ENCODE results near the gene ROBO3. TPM values are rescaled to one million over a fixed set of nuclear protein-coding genes. Genes with fewer than 3 reads are reported as not detected.

The ROBO3 gene
- total and polyA plus RNA-seq, 2 donors: 4.5 to 11.2 TPM

DNA sequence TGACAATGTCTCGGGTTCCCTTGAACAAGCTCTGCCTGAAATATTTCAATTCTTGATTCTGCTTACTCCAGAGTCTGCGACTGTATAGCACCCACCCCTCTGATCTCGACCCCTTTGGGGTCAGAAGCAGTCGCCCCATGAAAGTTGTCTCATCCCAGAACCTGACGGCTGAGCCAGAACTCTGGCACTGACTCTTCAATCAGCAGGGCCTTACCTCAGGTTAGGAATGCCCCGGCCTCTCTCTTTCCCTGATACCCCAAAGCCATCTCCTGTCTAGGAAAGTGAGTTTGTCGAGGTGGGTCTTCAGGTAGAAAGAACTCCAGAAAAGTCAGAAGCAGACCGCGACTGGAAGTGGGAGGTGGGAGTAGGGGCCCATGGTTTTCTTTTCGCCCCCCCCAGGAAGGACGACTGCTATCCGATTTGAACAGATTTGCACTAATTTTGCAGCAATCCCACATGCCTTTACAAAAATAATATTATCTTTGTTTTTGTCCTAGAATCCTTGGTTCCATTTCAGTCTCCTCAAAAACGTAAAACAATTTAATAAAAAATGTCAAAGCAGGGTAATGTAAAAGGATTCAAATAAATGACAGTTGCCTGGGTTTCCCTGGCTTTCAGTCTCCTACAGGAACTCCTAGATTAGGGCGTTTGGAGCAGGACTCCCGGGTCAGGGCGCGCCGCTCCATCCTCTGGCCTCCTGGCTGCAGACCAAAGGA is 898 bp upstream of the ROBO3 start:
- Histone ChIP-seq H3K36me3 (ENCODE audit: control insufficient read depth in 2 of 2, insufficient read depth in 2 of 2, low read length in 1 of 2) (no peaks in the 10 kb centered on the region), H3K27ac (ENCODE audit: low read depth in 1 of 2, low read length in 1 of 2) (no peak overlapping the region), H3K9me3 (ENCODE audit: control insufficient read depth in 2 of 2, insufficient read depth in 1 of 2, low read length in 1 of 2) (peaks cover 6% of the 10 kb centered on the region in 2 donors), H3K27me3 (ENCODE audit: control insufficient read depth in 2 of 2, insufficient read depth in 1 of 2, low read length in 1 of 2) (peaks cover 62 to 95% of the 10 kb centered on the region in 2 donors), H3K4me3 (ENCODE audit: low read length in 2 of 2) (no peak overlapping the region), H3K4me1 (ENCODE audit: control insufficient read depth in 2 of 2, insufficient read depth in 2 of 2, low read length in 2 of 2) (peaks cover 0 to 7% of the 10 kb centered on the region in 2 donors)
- DNase-seq (ENCODE audit: low read depth in 6 of 9, low spot score in 9 of 9): no peak
- WGBS: 20% methylated on average over 18 of the region's 18 CpGs

DNA sequence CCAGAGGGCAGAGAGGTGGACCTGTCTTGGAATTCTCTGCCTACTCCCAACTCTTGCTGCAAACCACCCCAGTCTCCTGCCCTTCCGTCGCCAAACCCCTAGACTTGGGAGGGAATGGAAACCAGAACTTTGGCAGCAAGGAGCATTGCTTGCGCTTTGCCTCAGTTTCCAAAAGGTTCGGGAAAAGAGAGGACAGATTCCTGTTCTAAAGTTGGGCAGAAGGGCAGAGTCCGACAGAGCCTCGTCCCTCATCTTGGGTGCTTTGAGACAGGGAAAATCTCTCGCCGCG is 396 bp upstream of the ROBO3 start:
- peaks cover 6% of the 10 kb centered on the region in 2 donors for H3K9me3 ChIP-seq (ENCODE audit: control insufficient read depth in 2 of 2, insufficient read depth in 1 of 2, low read length in 1 of 2)
- DNase-seq (ENCODE audit: low read depth in 6 of 9, low spot score in 9 of 9): no peak
- peaks cover 0 to 7% of the 10 kb centered on the region in 2 donors for H3K4me1 ChIP-seq (ENCODE audit: control insufficient read depth in 2 of 2, insufficient read depth in 2 of 2, low read length in 2 of 2)
- no peaks in the 10 kb centered on the region for H3K36me3 ChIP-seq (ENCODE audit: control insufficient read depth in 2 of 2, insufficient read depth in 2 of 2, low read length in 1 of 2)
- H3K27ac ChIP-seq (ENCODE audit: low read depth in 1 of 2, low read length in 1 of 2): no peak overlapping the region
- H3K27me3 ChIP-seq (ENCODE audit: control insufficient read depth in 2 of 2, insufficient read depth in 1 of 2, low read length in 1 of 2): peaks cover 65 to 97% of the 10 kb centered on the region in 2 donors
- 12% methylated on average over 9 of the region's 9 CpGs for WGBS
- no peak overlapping the region for H3K4me3 ChIP-seq (ENCODE audit: low read length in 2 of 2)

GRCh38 chr11:124865902-124866851 is 945 bp downstream of the ROBO3 start:
- Histone ChIP-seq H3K4me3 (ENCODE audit: low read length in 2 of 2) (no peak overlapping the region), H3K27ac (ENCODE audit: low read depth in 1 of 2, low read length in 1 of 2) (no peak overlapping the region), H3K36me3 (ENCODE audit: control insufficient read depth in 2 of 2, insufficient read depth in 2 of 2, low read length in 1 of 2) (no peaks in the 10 kb centered on the region), H3K27me3 (ENCODE audit: control insufficient read depth in 2 of 2, insufficient read depth in 1 of 2, low read length in 1 of 2) (peaks cover 73 to 100% of the 10 kb centered on the region in 2 donors), H3K4me1 (ENCODE audit: control insufficient read depth in 2 of 2, insufficient read depth in 2 of 2, low read length in 2 of 2) (peaks cover 0 to 7% of the 10 kb centered on the region in 2 donors), H3K9me3 (ENCODE audit: control insufficient read depth in 2 of 2, insufficient read depth in 1 of 2, low read length in 1 of 2) (peaks cover 6% of the 10 kb centered on the region in 2 donors)
- DNase-seq (ENCODE audit: low read depth in 6 of 9, low spot score in 9 of 9): peak in 2 of 9 donors; percentile 16 to 31
- WGBS: 5% methylated on average over 62 of the region's 62 CpGs

- 5% methylated on average over 8 of the region's 8 CpGs for whole genome bisulfite sequencing
- no peak for DNase-seq (ENCODE audit: low read depth in 6 of 9, low spot score in 9 of 9)
- Histone ChIP-seq H3K4me1 (ENCODE audit: control insufficient read depth in 2 of 2, insufficient read depth in 2 of 2, low read length in 2 of 2) (peaks cover 0 to 7% of the 10 kb centered on the region in 2 donors), H3K27ac (ENCODE audit: low read depth in 1 of 2, low read length in 1 of 2) (no peak overlapping the region), H3K4me3 (ENCODE audit: low read length in 2 of 2) (no peak overlapping the region), H3K9me3 (ENCODE audit: control insufficient read depth in 2 of 2, insufficient read depth in 1 of 2, low read length in 1 of 2) (peaks cover 6% of the 10 kb centered on the region in 2 donors), H3K27me3 (ENCODE audit: control insufficient read depth in 2 of 2, insufficient read depth in 1 of 2, low read length in 1 of 2) (peaks cover 74 to 100% of the 10 kb centered on the region in 2 donors), H3K36me3 (ENCODE audit: control insufficient read depth in 2 of 2, insufficient read depth in 2 of 2, low read length in 1 of 2) (no peaks in the 10 kb centered on the region)
These were observed 2.5 kb downstream of the ROBO3 start for GRCh38 chr11:124867700-124868099.

- Histone ChIP-seq H3K9me3 (ENCODE audit: control insufficient read depth in 2 of 2, insufficient read depth in 1 of 2, low read length in 1 of 2) (peaks cover 6% of the 10 kb centered on the region in 2 donors), H3K4me1 (ENCODE audit: control insufficient read depth in 2 of 2, insufficient read depth in 2 of 2, low read length in 2 of 2) (peaks cover 0 to 4% of the 10 kb centered on the region in 2 donors), H3K4me3 (ENCODE audit: low read length in 2 of 2) (no peak overlapping the region), H3K27me3 (ENCODE audit: control insufficient read depth in 2 of 2, insufficient read depth in 1 of 2, low read length in 1 of 2) (peaks cover 67 to 100% of the 10 kb centered on the region in 2 donors), H3K27ac (ENCODE audit: low read depth in 1 of 2, low read length in 1 of 2) (no peak overlapping the region), H3K36me3 (ENCODE audit: control insufficient read depth in 2 of 2, insufficient read depth in 2 of 2, low read length in 1 of 2) (no peaks in the 10 kb centered on the region)
- no peak for DNase-seq (ENCODE audit: low read depth in 6 of 9, low spot score in 9 of 9)
- WGBS: 12% methylated on average over 63 of the region's 63 CpGs
These were observed 3.4 kb downstream of the ROBO3 start for GRCh38 chr11:124868331-124869274.

- H3K9me3 ChIP-seq (ENCODE audit: control insufficient read depth in 2 of 2, insufficient read depth in 1 of 2, low read length in 1 of 2): peaks cover 6% of the 10 kb centered on the region in 2 donors
- H3K36me3 ChIP-seq (ENCODE audit: control insufficient read depth in 2 of 2, insufficient read depth in 2 of 2, low read length in 1 of 2): no peaks in the 10 kb centered on the region
- peaks cover 0 to 4% of the 10 kb centered on the region in 2 donors for H3K4me1 ChIP-seq (ENCODE audit: control insufficient read depth in 2 of 2, insufficient read depth in 2 of 2, low read length in 2 of 2)
- DNase-seq (ENCODE audit: low read depth in 6 of 9, low spot score in 9 of 9): no peak
- 5% methylated on average over 16 of the region's 16 CpGs for WGBS
- no peak overlapping the region for H3K27ac ChIP-seq (ENCODE audit: low read depth in 1 of 2, low read length in 1 of 2)
- peaks cover 63 to 100% of the 10 kb centered on the region in 2 donors for H3K27me3 ChIP-seq (ENCODE audit: control insufficient read depth in 2 of 2, insufficient read depth in 1 of 2, low read length in 1 of 2)
- no peak overlapping the region for H3K4me3 ChIP-seq (ENCODE audit: low read length in 2 of 2)
These were observed 4.1 kb downstream of the ROBO3 start for GRCh38 chr11:124869331-124869730.

GRCh38 chr11:124869856-124870387 is 4.7 kb downstream of the ROBO3 start:
- DNase-seq (ENCODE audit: low read depth in 6 of 9, low spot score in 9 of 9): no peak
- no peak overlapping the region for H3K27ac ChIP-seq (ENCODE audit: low read depth in 1 of 2, low read length in 1 of 2)
- H3K27me3 ChIP-seq (ENCODE audit: control insufficient read depth in 2 of 2, insufficient read depth in 1 of 2, low read length in 1 of 2): peaks cover 62 to 100% of the 10 kb centered on the region in 2 donors
- WGBS: 71% methylated on average over 14 of the region's 14 CpGs
- H3K4me1 ChIP-seq (ENCODE audit: control insufficient read depth in 2 of 2, insufficient read depth in 2 of 2, low read length in 2 of 2): peaks cover 0 to 4% of the 10 kb centered on the region in 2 donors
- no peaks in the 10 kb centered on the region for H3K36me3 ChIP-seq (ENCODE audit: control insufficient read depth in 2 of 2, insufficient read depth in 2 of 2, low read length in 1 of 2)
- H3K4me3 ChIP-seq (ENCODE audit: low read length in 2 of 2): no peak overlapping the region
- peaks cover 6% of the 10 kb centered on the region in 2 donors for H3K9me3 ChIP-seq (ENCODE audit: control insufficient read depth in 2 of 2, insufficient read depth in 1 of 2, low read length in 1 of 2)

- Histone ChIP-seq H3K27me3 (ENCODE audit: control insufficient read depth in 2 of 2, insufficient read depth in 1 of 2, low read length in 1 of 2) (peaks cover 61 to 100% of the 10 kb centered on the region in 2 donors), H3K9me3 (ENCODE audit: control insufficient read depth in 2 of 2, insufficient read depth in 1 of 2, low read length in 1 of 2) (peaks cover 4 to 6% of the 10 kb centered on the region in 2 donors), H3K36me3 (ENCODE audit: control insufficient read depth in 2 of 2, insufficient read depth in 2 of 2, low read length in 1 of 2) (no peaks in the 10 kb centered on the region), H3K27ac (ENCODE audit: low read depth in 1 of 2, low read length in 1 of 2) (no peak overlapping the region), H3K4me3 (ENCODE audit: low read length in 2 of 2) (no peak overlapping the region), H3K4me1 (ENCODE audit: control insufficient read depth in 2 of 2, insufficient read depth in 2 of 2, low read length in 2 of 2) (peaks cover 0 to 4% of the 10 kb centered on the region in 2 donors)
- 73% methylated on average over 7 of the region's 7 CpGs for WGBS
- no peak for DNase-seq (ENCODE audit: low read depth in 6 of 9, low spot score in 9 of 9)
These were observed 5.2 kb downstream of the ROBO3 start for GRCh38 chr11:124870430-124870829.
